Smooth muscle cell (in vitro differentiated cells): Measurements from ENCODE around the gene ENTR1. TPM values are rescaled to one million over a fixed set of nuclear protein-coding genes. Genes with fewer than 3 reads are reported as not detected.

ENCODE experiments used
- DNase-seq: peaks from one replicate; lab custom pipeline; 2025; ENCODE audit not compliant: unreplicated experiment; lab: John Stamatoyannopoulos, UW
- H2AFZ ChIP-seq: fragments of 200-600 bp; sonication (generic); 2 replicates; pipeline ENCODE4 v1.6.0; 2016; ENCODE audit warnings: antibody characterized with exemption, low read depth, mild to moderate bottlenecking
- H3F3A ChIP-seq: fragments of 200-600 bp; sonication (generic); 2 replicates; pipeline ENCODE4 v1.6.0; 2017; ENCODE audit warnings: antibody characterized with exemption, low read depth
- H3K27ac ChIP-seq: fragments of 200-600 bp; sonication (generic); 2 replicates; pipeline ENCODE4 v1.5.1; 2016; ENCODE audit warnings: low read depth, mild to moderate bottlenecking
- H3K27me3 ChIP-seq: fragments of 200-600 bp; sonication (generic); 2 replicates; pipeline ENCODE4 v1.6.1; 2016; ENCODE audit warnings: low read depth, mild to moderate bottlenecking
- H3K36me3 ChIP-seq: fragments of 200-600 bp; sonication (generic); 2 replicates; pipeline ENCODE4 v1.5.1; 2016; ENCODE audit warnings: low read depth
- H3K4me1 ChIP-seq: fragments of 200-600 bp; sonication (generic); 2 replicates; pipeline ENCODE4 v1.5.1; 2016; ENCODE audit warnings: low read depth
- H3K4me2 ChIP-seq: fragments of 200-600 bp; sonication (generic); 2 replicates; pipeline ENCODE4 v1.6.0; 2016; ENCODE audit warnings: mild to moderate bottlenecking
- H3K4me3 ChIP-seq: fragments of 200-600 bp; sonication (generic); 2 replicates; pipeline ENCODE4 v1.5.1; 2016; ENCODE audit warnings: mild to moderate bottlenecking
- H3K79me2 ChIP-seq: fragments of 200-600 bp; sonication (generic); 2 replicates; pipeline ENCODE4 v1.6.0; 2016; ENCODE audit warnings: low read depth, mild to moderate bottlenecking
- H3K9ac ChIP-seq: fragments of 200-600 bp; sonication (generic); 2 replicates; pipeline ENCODE4 v1.6.0; 2016; ENCODE audit warnings: low read depth
- H3K9me3 ChIP-seq: fragments of 200-600 bp; sonication (generic); replicated peaks from 2 replicates; pipeline ENCODE4 v1.5.1; 2016; ENCODE audit warnings: low read depth
- H4K20me1 ChIP-seq: fragments of 200-600 bp; sonication (generic); 2 replicates; pipeline ENCODE4 v1.6.0; 2016; ENCODE audit warnings: low read depth
- CTCF ChIP-seq: fragments of 200-600 bp; sonication (generic); IDR thresholded peaks from 2 replicates; pipeline ENCODE4 v1.5.1; 2017; ENCODE audit warnings: borderline replicate concordance, mild to moderate bottlenecking, antibody characterized with exemption; ENCODE audit not compliant: insufficient read depth, poor library complexity, severe bottlenecking
- WGBS: methylation state at CpG from one replicate; pipeline ENCODE4 v1.1.7; 2016; ENCODE audit warnings: low lambda C conversion rate; 5-methylcytosine and 5-hydroxymethylcytosine counted together
- polyA plus RNA-seq: library from polyadenylated mRNA; unstranded; fragments of >200 nt; fragmentation: Nextera tagmentation; extraction: Ambion mirVana; gene quantifications from 2 replicates; pipeline ENCODE4 v1.2.1, GENCODE V29; 2016
- total RNA-seq: library from RNA; depleted of rRNA; stranded (reverse); fragments of >200 nt; gene quantifications from 2 replicates; pipeline ENCODE4 v1.2.3, GENCODE V29; 2014

Gene ENTR1
- total and polyA plus RNA-seq, 2 experiments from 2014 or later = 25.4 to 28.9 TPM

GRCh38 chr9:136405481-136405880 is 4.9 kb downstream of the ENTR1 start:
- Histone ChIP-seq H3K4me1 (peaks cover 10% of the 10 kb centered on the region), H3K4me3 (no peak overlapping the region), H3F3A (peaks cover 7% of the 10 kb centered on the region), H3K9ac (no peak overlapping the region), H3K27me3 (no peaks in the 10 kb centered on the region), H3K9me3 (no peaks in the 10 kb centered on the region), H4K20me1 (peaks cover 6% of the 10 kb centered on the region), H3K79me2 (peaks cover 16% of the 10 kb centered on the region), H3K36me3 (no peaks in the 10 kb centered on the region), H3K4me2 (no peak overlapping the region), H2AFZ (no peak overlapping the region), H3K27ac (no peak overlapping the region)
- TF ChIP-seq CTCF = no peak
- no peak for DNase-seq
- WGBS = 97% methylated on average over 7 of the region's 7 CpGs

- no peaks in the 10 kb centered on the region for H3K9me3 ChIP-seq
These were observed 5.6 kb downstream of the ENTR1 start for GRCh38 chr9:136404801-136405136.

GRCh38 chr9:136403915-136404800 is 6.3 kb downstream of the ENTR1 start:
- Histone ChIP-seq H2AFZ (no peak overlapping the region), H3K27me3 (no peaks in the 10 kb centered on the region), H3K9me3 (no peaks in the 10 kb centered on the region), H3K9ac (no peak overlapping the region), H3K36me3 (no peaks in the 10 kb centered on the region), H3K4me1 (peaks cover 3% of the 10 kb centered on the region), H3K79me2 (peaks cover 15% of the 10 kb centered on the region), H3F3A (peaks cover 7% of the 10 kb centered on the region), H3K27ac (no peak overlapping the region), H3K4me2 (no peak overlapping the region), H4K20me1 (peaks cover 4% of the 10 kb centered on the region), H3K4me3 (no peak overlapping the region)
- DNase-seq = no peak
- WGBS = 96% methylated on average over 32 of the region's 32 CpGs
- TF ChIP-seq CTCF = no peak

More at GRCh38 chr9:136404801-136405136, 5.6 kb downstream of the ENTR1 start:
- Histone ChIP-seq H2AFZ (no peak overlapping the region), H3K79me2 (peaks cover 15% of the 10 kb centered on the region), H3F3A (peaks cover 7% of the 10 kb centered on the region), H3K4me1 (peaks cover 7% of the 10 kb centered on the region), H3K27me3 (no peaks in the 10 kb centered on the region), H3K36me3 (no peaks in the 10 kb centered on the region), H3K4me3 (no peak overlapping the region), H3K27ac (no peak overlapping the region), H3K4me2 (no peak overlapping the region), H3K9ac (no peak overlapping the region), H4K20me1 (peaks cover 6% of the 10 kb centered on the region)
- WGBS = 98% methylated on average over 14 of the region's 14 CpGs
- DNase-seq = no peak
- no peak for TF ChIP-seq CTCF

GRCh38 chr9:136403538-136403914 is 6.9 kb downstream of the ENTR1 start:
- H3K4me2 ChIP-seq = no peak overlapping the region
- no peaks in the 10 kb centered on the region for H3K9me3 ChIP-seq
- no peaks in the 10 kb centered on the region for H3K27me3 ChIP-seq
- H3F3A ChIP-seq = peaks cover 7% of the 10 kb centered on the region
- no peaks in the 10 kb centered on the region for H3K36me3 ChIP-seq
- H4K20me1 ChIP-seq = peaks cover 10% of the 10 kb centered on the region
- no peak overlapping the region for H3K4me3 ChIP-seq
- DNase-seq = no peak
- WGBS = 96% methylated on average over 5 of the region's 5 CpGs
- no peak overlapping the region for H3K9ac ChIP-seq
- peaks cover 15% of the 10 kb centered on the region for H3K79me2 ChIP-seq
- peaks cover 7% of the 10 kb centered on the region for H3K4me1 ChIP-seq
- no peak overlapping the region for H3K27ac ChIP-seq
- no peak for TF ChIP-seq CTCF
- H2AFZ ChIP-seq = no peak overlapping the region
